GM04504 (cell line): Measurements from ENCODE around the gene CREB5.
"Not testable (repeated sequence)": the region's sequence is repeated elsewhere in the genome, so short reads cannot be mapped to it uniquely, and the experiment has no call there.

Source experiments
- DNase-seq: peaks from one replicate; pipeline ENCODE4 v3.0.0-alpha.2; 2012; ENCODE audit warnings: low read depth

The CREB5 gene

DNA sequence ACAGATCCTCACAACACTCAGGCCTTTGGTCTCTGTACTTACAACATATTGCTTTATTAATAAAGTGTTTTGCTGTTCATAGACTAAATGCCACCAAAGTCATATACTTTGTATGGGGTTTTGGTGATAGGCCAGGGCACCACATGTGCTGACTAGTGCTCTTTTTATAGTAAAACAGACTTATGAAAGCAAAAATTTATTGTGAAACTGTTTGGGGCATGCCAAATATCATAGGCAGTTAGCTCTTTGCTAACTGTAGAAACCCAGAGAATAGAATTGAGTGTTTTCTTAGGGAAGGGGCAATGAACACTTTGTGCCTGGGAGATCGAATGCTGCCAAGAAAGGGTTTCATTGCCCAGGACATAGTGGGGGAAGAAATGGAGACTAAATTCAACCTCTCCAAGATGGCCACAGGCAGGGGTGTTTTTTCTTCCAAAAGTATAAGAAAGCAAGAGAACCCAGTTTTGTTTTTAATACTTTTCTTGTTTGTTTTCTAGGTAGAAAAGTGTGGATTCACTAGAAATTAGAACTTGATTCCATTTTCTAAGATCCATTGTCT, 403.1 kb downstream of the CREB5 start:
- no peak for DNase-seq

GRCh38 chr7:28815928-28816373, 403.6 kb downstream of the CREB5 start:
- DNase-seq, result no peak

GRCh38 chr7:28818996-28819395, 406.7 kb downstream of the CREB5 start:
- DNase-seq, result no peak

DNA sequence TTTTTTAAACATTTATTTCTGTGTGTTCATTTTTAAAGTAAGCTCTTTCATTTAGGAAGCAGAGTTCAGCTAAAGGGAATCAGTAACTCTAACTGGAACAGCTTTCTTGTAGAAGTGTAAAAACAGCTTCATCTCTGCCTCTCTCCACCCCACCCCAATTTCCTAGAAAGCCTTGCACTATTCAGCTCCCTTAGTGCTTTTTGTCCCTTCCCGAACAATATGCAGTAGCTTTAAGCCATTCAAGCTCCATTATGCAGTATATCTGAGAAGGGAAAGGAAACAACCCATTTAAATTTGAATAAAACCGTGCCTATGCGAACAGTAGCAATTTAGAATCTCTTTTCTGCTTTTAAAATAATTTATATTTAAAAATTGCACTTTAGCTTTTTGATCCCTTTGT, 411.3 kb downstream of the CREB5 start:
- DNase-seq, result no peak

- not testable (repeated sequence) for DNase-seq
These were observed 413.6 kb downstream of the CREB5 start for GRCh38 chr7:28825817-28826448.

GRCh38 chr7:28830846-28831245, 418.5 kb downstream of the CREB5 start:
- no peak for DNase-seq

DNA sequence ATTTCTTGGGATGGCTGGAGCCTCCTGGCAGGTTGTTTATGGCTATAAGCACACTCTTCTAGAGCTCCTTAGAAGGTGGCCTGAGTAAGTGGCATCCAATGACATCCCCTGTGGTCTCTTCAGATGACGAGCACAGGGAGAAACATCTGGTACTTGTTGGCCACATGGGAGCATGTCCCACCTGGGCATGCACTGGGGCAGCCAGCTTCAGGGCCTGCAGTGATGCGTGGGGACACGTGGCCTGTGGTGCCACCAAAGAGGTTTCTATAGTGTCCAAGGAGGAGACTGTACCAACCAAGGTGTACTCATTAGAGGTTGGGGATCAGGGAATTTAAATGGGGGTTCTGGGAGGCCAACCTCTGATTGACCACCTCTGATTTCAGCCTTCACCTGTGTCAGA, 420.4 kb downstream of the CREB5 start:
- no peak for DNase-seq

DNA sequence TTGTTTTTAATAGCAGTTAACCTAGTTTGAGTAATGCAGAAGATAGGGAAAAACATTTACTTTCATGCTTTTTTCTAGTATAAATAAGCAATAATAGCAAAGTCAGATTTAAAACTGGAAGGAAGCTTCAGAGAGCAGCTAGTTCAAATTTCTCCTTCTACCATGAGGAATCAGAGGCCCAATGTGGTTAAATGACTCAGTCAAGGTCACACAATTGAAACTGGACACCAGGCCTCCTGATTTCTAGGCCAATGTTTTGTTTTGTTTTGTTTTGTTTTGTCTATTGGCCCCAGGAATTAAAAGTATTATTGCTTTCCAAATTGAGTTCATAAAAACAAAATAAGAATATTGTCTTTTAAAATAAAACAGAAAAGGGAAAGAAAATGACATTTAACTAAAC, 423.5 kb downstream of the CREB5 start:
- DNase-seq, result no peak

- DNase-seq, result no peak
These were observed 424.4 kb downstream of the CREB5 start for GRCh38 chr7:28836716-28837115.

- no peak for DNase-seq
These were observed 424.9 kb downstream of the CREB5 start for GRCh38 chr7:28837216-28837615.

- DNase-seq, result no peak
These were observed 428.3 kb downstream of the CREB5 start for GRCh38 chr7:28840592-28840995.

DNA sequence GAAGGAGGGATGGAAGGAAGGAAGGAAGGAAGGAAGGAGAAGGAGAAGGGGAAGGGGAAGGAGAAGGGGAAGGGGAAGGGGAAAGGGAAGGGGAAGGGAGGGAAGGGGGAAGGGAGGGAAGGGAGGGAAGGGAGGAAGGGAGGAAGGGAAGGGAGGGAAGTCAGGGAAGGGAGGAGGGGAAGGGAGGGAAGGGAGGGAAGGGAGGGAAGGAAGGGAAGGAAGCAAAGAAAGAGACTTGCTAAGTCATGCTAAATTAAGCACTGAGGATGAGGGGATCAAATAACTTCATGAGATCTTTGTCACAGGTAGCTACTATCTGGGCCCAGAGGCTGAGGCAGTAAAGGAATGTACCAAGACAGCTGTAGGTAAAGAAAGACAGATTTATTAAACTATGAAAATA, 429.4 kb downstream of the CREB5 start:
- DNase-seq, result no peak

DNA sequence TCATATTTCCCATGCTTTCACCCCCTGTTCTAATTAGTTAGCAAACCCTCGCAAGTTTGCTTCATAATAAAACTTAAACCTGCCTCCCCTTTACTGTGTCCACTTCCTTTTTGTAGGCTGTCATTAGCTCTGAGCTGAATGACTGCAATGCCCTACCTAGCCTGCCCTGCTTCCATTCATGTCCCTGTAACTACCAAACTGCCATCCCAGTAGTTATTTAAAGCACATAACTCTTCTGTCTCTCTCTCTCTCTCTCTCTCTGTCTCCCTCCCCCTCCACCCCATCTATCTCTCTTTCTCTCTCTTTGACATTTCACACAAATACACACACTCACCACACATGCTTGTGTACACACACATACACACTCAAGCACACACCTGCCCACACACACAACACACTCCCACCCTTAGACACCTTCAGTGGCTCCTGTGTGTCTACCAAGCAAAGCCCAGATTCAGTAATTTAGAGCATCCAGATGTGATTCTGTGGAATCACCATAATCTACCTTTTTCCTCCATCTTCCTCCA, 430.5 kb downstream of the CREB5 start:
- no peak for DNase-seq

- no peak for DNase-seq
These were observed 432.8 kb downstream of the CREB5 start for GRCh38 chr7:28845106-28845505.

DNA sequence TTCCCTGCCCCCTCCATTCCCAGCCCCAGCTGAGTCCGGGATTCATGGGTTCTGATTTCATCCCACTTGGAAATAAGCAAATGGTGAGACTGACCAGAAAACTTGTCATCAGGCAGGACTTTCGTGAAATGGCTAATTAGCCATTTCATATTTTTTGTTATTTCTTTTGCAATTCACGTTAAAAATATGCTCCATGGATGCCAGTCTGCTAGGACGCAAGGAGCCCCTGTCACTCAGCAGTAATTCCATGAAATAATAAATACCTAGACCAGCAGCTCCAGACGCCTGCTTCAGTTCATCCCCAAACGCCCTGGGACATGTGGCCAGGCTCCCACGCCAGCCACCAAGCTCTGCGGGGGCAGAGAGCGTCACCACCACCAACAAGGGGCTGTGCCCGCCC, 434.9 kb downstream of the CREB5 start:
- DNase-seq, result no peak

DNA sequence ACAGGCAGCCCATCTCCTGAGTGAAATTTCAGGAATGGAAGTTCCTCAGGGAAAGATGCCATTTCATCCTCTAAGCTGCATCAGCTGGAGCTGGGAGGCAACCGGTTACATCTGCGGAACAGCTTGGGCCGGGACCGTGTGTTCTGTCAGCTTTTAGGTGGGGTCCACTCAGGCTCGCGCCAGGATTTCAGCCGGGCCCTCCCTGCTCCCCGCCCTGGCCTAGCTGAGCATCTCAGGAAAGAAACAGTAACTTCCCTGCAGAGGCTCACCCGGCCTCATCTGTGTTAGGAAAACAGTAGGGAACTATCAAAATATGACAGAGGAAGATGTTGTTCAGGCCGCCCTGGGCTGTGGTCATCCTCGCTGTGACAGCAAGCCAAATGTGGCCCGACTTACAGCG, 435.4 kb downstream of the CREB5 start:
- DNase-seq, result no peak

DNA sequence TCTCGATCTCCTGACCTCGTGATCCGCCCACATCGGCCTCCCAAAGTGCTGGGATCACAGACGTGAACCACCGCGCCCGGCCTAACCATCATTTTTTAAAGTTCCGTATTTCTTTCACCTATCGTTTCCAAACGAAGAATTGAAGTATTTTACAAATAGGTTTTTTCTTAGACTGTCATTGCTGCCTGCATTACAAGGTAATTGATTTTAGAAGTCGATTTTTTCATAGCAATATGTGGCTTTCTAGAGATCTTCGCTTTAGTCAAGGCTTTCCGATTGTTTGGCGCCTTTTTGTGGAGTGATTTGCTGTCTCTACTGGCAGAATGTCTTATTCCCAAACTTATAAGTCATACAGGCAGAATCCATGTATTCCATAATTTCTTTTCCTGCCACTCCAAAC, 436.6 kb downstream of the CREB5 start:
- no peak for DNase-seq

GRCh38 chr7:28850699-28851098, 438.4 kb downstream of the CREB5 start:
- no peak for DNase-seq

DNA sequence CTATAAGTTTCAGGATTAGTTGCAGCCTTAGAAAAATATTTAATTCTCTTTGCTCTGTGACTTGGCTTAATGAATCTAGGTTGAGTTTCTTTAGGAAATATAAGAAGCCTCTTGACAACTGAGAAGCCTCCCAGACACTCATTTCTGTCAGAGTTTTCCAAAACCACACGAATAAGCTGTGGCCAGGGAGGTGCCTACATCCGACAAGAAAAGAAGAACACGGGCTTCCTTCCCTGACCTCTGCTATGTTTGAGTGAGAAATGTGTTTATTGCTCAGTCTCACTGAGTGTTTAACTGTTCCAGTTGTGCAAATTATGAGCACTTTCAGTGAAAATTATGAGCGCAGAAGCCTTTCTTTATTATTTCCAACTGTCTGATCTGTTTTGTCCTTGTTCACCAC, 440.8 kb downstream of the CREB5 start:
- no peak for DNase-seq

DNA sequence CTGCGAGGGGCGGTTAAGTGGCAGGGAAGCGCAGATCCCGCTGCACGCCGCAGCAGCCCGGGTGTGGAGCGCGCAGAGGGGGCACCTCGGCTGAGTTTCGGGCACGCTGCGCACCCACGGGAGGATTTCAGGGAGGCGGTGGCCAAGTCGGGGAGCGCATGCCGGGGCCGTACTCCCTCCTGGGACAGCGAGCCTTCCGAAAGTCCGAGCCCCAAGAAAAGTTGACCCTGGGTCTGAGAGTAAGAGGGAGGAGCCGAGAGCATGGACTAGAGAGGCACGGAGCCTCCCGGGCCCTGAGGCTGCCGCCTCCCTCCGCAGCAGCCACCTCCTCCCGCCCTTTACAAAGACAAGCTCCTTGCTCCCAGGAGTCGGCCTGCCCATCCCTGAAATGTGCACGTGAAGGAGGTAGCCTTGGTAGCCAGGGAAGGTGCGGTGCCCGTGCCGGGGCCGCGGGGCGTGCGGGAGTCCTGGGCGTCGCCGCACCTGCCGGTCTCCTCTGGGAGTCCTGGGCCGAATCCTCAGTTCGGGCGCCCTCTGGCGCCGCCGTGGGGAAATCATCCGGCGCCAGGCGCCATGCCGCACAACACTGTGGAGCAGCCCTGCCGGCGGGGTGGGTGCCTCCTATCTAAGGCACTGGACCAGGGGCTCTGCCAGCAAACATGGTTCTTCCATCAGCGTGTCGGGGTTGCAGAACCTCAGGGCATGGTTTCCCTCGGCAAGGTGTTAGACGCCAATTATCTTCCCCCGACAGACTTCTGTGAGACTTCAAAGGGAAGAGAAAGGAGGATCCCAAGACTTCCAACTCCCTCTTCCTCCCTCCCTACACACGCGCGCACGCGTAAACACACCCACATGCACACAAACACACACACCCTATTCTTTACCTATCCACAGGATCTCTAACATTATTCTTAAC, 441.8 kb downstream of the CREB5 start:
- peak; percentile 18 for DNase-seq

GRCh38 chr7:28854750-28855074, 442.4 kb downstream of the CREB5 start:
- DNase-seq, result no peak

DNA sequence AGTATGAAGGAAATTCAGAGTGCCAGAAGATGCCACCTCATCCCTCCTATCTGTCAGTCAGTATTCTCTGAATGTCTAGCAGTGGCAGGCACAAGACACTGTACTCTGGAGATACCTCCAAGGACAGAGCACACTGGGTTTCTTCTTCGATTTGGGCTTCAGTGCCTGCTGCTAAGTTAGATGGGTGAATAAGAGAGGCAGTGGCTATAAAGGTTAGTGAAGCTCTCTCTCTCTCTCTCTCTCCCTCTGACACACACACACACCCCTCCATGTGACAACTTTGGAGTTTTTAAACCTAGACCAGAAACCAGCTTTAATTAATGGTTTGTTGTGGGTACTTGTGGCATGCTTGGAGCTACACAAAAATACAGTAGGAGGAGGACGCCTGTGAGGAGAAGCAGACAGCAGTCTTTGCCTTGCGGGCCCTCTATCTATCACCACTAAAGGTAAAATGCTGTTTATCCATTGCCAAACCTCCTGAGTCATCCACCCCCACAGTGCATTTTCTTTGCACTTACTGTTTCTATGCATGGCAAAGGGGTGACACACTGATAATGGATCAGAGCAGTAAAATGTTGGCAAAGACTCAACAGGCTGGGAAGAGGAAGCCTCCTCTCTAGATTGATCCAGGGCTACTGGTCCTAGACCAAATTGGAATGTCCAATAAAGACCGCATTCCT, 443.4 kb downstream of the CREB5 start:
- peak; percentile 76 for DNase-seq

GRCh38 chr7:28856656-28857055, 444.3 kb downstream of the CREB5 start:
- DNase-seq, result no peak
